HG03460 (cell line): Measurements from ENCODE around the gene CCDC159.
"Not testable (repeated sequence)": the region's sequence is repeated elsewhere in the genome, so short reads cannot be mapped to it uniquely, and the experiment has no call there.

Experiments
- ATAC-seq: cut with Tn5 transposase; IDR thresholded peaks from one replicate; pipeline ENCODE4 v1.9.1; 2021; ENCODE audit not compliant: unreplicated experiment

The CCDC159 gene

GRCh38 chr19:11346104-11346940 lies at the start of gene CCDC159, which contains the start of gene TMEM205:
Gene CCDC159 (plus strand): TSS chr19:11346519. CDS start chr19:11346607, 88 bp downstream.
Gene TMEM205 (minus strand): TSS chr19:11346268. CDS start chr19:11345619, 649 bp downstream.
- ATAC-seq = peak; percentile 87

DNA sequence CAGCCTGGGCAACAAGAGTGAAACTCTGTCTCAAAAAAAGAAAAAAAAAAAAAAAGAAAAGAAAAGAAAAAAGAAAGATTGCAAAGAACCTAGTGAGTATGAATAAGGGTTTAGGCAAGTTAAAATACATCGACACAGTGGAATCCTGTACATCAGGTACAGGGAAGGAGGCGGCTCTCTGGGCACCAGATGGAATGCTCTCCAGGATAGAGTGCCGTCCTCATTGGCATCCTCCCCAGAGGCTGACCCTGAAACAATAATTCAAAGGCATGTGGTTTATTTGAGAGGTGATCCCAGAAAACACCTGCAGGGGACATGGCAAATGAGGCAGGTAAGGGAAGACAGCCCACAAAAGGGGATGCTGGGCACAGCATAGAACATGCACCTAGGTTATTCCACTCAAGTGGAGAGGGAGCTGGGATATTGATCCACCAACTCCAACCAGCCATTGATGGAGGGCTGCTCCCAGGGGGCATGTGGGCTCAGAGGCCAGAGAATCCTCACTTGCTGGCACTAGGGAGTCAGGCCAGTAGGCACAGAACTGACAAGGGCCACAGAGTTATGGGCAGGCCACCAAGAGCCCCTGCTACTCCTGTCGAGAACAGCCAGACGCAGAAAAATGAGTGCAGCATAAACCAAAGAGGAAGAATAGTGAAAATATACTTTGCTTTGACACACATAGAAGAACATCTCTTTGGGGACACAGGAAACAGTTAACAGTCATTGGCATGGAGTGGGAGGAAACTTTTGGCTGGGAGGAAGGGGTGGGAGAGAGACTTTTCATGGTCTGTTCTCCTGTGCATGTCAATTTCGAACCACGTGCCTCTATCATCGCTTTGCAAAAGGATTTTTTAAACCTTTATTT lies 46.1 kb upstream of the CCDC159 start:
- ATAC-seq = no peak

- ATAC-seq = no peak
Measured at GRCh38 chr19:11300811-11301120, 45.6 kb upstream of the CCDC159 start.

DNA sequence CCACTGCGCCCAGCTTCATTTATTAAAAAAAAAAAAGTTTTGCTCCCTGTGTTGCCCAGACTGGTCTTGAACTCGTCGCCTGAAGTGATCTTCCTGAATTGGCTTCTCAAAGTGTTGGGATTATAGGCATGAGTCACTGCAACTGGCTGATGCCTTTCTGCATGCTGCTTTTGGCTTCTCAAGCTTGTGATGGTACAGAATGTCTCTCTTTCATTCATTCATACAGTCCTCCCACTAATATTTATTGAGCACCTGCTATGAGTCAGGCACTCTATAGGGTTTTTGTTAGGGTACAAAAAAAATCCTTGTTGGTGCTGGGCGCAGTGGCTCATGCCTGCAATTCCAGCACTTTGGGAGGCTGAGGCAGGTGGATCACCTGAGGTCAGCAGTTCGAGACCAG lies 41.4 kb upstream of the CCDC159 start:
- no peak for ATAC-seq

DNA sequence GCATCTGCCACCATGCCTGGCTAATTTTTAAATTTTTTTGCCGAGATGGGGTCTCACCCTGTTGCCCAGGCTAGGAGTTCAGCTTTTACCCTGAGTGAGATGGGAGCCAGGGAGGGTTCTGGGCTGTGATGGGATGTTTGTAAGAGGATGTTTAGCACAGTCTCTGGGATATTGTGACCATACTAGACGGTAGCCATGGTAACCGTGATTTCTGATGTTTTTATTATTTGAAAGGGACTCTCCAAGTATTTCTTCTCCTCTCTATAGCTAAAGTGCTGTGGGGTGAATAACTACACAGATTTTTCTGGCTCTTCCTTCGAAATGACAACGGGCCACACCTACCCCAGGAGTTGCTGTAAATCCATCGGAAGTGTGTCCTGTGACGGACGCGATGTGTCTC lies 40.0 kb upstream of the CCDC159 start:
- ATAC-seq = no peak

DNA sequence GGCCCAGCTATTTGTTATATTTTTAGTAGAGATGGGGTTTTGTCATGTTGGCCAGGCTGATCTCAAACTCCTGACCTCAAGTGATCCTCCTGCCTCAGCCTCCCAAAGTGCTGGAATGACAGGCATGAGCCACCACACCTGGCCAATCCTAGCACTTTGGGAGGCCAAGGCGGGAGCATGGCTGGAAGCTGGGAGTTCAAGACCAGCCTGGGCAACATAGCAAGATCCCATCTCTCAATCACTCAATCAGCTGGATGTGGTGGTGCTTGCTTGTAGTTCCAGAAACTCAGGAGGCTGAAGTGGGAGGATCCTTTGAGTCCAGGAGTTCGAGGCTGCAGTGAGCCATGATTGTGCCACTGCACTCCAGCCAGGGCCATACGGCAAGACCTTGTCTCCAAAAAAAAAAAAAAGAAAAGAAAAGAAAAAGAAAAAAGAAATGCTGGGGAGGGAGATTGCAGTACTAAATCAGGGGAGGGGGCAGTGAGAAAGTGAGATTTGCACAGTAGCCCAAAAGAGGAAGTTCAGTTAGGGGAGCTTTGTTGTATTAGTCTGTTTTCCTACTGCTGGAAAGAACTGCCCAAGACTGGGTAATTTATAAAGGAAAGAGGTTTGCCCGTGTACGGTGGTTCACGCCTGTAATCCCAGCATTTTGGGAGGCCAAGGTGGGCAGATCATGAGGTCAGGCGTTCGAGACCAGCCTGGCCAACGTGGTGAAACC lies 25.9 kb upstream of the CCDC159 start:
- not testable (repeated sequence) for ATAC-seq

DNA sequence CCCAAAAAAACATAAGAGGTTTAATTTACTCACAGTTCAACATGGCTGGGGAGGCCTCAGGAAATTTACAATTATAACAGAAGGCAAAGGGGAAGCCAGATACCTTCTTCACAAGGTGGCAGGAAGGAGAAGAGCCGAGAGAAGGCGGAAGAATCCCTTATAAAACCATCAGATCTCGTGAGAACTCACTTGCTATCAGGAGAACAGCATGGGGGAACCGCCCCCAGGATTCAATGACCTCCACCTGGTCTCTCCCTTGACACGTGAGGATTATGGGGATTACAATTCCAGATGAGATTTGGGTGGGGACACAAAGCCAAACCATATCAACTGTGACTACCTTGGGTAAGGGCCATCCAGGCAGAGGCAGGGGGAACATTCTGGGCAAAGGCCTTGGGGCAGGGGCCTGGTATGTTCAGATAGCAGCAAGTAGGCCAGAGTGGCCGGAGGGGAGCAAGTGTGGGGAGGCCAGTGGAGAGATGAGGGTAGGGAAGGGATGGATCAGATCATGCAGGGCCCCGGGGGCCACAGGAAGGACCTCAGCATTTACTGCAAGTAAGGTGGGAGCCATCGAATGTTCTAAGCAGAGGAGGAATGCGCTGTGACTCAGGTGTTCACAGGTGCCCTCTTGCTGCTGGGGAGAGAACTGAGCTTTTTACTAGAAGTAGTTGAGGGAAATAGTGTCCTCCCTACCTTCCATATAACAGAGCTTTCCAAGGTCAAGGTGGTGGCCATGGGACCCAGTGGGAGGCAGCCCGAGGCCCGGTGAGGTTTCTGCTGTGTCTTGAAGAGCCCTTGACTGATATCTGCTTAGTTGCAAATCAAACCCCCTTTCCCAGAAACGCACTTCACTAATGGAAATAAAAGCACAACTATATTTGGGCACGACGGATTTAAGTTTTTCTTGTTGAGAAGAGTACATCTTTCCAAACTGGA lies 24.9 kb upstream of the CCDC159 start:
- no peak for ATAC-seq

- no peak for ATAC-seq
Measured at GRCh38 chr19:11322269-11323024, 23.9 kb upstream of the CCDC159 start.

DNA sequence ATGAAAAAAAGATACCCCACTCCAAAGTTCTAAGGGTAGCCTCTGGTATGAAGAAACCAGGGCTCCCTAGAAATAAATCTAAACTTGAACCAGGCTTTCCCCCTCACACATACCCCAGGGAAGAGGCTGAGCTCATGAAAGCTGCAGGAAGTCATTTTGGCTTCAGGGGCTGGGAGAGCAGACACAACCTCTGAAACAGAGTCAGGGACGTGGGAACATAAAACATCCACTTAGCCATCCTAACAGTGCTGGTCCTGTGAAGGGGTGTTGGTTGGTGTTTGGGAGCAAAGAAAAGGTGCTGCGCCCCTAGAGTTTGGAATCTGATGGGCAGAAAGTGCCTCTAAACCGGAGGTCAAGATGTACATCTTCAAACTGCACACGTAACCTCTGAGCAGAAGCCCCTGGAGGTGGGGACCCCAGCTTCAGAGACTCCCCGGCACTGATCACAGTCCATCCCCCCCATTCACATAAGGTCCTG lies 22.7 kb upstream of the CCDC159 start:
- no peak for ATAC-seq

DNA sequence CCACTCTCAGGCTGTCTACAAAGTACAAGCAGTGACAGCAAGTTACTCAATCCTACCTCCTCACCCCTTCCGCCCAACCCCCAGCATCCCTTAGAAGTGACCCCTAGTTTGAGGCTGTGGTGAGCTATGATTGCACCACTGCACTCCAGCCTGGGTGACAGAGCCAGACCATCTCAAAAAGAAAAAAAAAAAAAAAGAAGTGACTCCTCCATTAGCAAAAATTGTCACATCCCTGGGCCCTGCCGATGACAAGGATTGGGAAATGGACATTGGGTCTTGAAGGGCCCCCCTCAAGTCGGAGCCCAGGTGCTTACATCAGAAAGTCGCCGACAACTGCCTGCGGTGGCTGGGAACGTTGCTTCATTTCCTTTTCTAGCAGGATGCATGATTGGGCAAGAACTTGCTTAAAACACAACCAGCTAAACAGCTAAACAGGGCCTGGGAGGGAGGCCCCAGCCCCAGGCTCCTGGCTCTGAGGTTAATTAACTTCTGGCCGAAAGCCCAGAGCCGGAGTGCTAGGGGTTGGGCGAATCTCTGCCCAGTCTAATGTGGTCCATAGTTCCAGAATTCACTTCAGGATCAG lies 22.1 kb upstream of the CCDC159 start:
- ATAC-seq = peak; percentile 68

DNA sequence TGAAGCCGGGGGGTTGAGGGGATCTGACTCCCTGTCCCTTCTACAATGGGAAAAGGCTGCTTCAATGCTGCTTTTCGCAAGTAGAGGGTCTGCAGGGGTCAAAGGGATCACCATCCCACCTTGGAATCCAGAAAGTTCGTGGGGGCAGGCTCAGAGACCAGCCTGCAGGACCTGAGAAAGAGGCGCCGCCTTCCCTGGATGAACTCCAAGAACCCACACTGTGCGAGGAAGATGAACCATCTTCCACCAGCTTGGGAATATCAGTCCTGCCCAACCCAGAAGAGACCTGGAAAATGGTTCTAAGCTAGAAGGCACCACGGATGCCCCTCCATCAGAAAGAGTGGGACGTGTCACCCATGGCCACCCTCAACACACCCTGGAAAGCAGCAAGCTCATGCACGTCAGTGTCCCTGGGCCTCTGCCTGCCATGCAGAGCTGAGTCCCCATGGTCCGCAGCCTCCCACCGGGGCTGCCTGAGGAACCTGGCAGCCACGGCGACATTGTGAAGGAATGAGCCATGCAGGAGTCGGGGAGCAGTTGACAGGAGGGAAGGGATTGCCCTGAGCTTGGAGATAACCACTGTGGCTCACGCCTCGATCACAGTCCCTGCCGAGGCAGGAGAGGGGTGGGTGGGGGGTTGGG lies 21.4 kb upstream of the CCDC159 start:
- ATAC-seq = no peak

DNA sequence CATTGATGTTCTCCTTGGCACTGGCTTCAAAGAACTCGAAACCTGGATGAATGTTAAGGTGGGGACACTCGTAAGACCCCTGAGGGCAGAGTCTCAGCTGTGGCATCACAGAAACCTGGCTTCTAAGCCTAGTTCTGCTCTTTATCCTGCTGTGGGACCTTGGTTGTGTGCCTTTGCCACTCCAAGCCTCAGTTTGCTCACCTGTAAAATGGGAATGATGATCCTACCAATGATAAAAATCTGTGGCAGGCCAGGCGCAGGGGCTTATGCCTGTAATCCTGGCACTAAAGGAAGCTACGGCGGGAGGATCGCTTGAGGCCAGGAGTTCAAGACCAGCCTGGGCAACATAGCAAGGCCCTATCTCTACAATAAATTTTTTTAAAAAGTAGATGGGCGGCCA lies 20.8 kb upstream of the CCDC159 start:
- ATAC-seq = no peak

DNA sequence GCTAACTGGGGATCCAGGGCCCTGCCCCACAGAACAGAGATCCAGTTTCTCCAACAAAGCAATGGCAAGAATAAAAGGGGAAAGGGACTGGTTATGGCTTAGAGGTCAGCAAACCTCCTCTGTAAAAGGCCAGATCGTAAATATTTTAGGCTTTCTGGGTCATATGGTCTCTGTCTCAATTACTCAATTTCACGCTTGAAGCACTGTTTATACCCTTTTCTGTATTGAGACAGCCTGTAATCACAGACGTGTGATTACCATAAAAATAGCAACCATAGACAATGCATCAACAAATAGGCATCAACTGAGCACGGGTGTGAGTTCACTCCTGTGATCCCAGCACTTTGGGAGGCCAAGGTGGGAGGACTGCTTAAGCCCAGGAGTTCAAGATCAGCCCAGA lies 16.2 kb upstream of the CCDC159 start:
- no peak for ATAC-seq

DNA sequence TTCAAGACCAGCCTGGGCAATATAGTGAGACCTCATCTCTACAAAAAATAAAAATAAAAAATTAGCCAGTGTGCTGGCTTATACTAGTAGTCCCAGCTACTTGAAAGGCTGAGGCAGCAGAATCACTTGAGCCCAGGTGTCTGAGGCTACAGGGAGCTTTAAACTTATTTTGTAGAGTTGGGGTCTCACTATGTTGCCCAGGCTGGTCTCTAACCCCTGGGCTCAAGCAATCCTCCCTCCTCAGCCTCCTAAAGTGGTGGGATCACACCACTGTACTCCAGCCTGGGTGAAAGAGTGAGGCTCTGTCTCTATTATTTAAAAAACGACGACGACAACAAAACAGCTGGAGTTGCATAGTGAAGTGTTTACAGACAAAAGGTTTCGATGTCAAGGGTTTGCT lies 14.8 kb upstream of the CCDC159 start:
- no peak for ATAC-seq

DNA sequence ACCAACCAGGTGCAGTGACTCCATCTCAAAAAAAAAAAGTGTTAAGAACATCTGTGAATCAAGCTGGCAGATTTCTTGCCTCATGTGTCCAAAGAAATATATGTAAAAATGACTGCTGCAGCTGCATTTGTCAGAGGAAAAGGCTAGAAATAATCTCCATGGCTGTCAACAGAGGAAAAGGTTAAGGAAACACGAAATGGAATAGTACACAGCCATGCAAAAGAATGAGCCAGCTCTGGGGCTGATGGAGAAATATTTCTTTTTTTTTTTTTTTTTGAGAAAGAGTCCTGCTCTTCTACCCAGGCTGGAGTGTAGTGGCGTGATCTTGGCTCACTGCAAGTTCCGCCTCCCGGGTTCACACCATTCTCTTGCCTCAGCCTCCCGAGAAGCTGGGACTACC lies 13.5 kb upstream of the CCDC159 start:
- ATAC-seq = no peak

- not testable (repeated sequence) for ATAC-seq
Measured at GRCh38 chr19:11333838-11334237, 12.5 kb upstream of the CCDC159 start.

- ATAC-seq = no peak
Measured at GRCh38 chr19:11335449-11336146, 10.7 kb upstream of the CCDC159 start.

- no peak for ATAC-seq
Measured at GRCh38 chr19:11337080-11337479, 9.2 kb upstream of the CCDC159 start.
